GM19324 (cell line): Measurements from ENCODE around the gene TTC28.
"Not testable (repeated sequence)": the region's sequence is repeated elsewhere in the genome, so short reads cannot be mapped to it uniquely, and the experiment has no call there.

Source experiments
- ATAC-seq: cut with Tn5 transposase; IDR thresholded peaks from one replicate; pipeline ENCODE4 v1.9.1; 2021; ENCODE audit warnings: mild to moderate bottlenecking, moderate library complexity; ENCODE audit not compliant: unreplicated experiment, low FRiP score

The TTC28 gene

DNA sequence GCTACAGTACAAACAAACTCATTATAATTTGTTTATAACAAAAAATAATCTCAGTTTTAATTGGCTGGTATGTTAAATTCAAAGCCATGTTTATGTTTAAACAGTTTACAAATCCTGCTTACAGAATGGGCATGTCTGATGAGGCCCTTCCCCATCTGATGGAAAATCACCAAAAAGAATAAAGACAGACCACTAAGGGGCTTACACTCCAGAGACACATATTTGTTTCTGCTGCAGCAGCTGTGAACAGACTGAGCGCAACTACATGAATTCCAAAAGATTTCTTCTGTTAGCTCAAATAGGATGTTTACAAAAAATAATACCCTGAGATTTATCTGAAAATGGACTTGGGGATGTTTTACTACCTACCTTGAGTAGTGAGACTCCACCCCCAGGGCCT lies 585.9 kb downstream of the TTC28 start:
- no peak for ATAC-seq

DNA sequence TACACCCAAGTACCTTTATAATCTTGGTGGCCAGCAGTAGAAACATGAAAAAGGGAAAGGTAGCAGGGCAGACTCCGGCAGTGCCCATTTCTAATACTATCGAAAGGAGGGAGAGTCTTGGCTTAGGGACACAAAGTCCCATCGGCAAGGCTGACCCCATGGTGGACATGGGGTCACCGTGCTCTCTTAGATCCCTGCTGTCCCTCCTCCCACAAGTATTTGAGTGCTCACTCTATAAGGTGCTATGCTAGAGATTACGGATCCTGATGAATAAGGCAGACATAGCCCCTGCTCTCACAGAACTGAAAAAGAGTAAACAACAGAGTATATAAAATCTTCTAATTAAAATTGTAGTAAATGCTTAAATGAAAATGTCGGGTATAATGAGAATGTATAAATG lies 588.2 kb downstream of the TTC28 start:
- no peak for ATAC-seq

DNA sequence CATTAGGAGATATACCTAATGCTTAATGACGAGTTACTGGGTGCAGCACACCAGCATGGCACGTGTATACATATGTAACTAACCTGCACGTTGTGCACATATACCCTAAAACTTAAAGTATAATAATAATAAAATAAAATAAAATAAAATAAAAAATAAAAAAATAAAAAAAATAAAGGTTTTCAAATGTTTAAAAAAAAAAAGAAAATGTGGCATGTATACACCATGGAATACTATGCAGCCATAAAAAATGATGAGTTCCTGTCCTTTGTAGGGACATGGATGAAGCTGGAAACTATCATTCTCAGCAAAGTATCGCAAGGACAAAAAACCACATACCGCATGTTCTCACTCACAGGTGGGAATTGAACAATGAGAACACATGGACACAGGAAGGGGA lies 590.1 kb downstream of the TTC28 start:
- ATAC-seq, result not testable (repeated sequence)

DNA sequence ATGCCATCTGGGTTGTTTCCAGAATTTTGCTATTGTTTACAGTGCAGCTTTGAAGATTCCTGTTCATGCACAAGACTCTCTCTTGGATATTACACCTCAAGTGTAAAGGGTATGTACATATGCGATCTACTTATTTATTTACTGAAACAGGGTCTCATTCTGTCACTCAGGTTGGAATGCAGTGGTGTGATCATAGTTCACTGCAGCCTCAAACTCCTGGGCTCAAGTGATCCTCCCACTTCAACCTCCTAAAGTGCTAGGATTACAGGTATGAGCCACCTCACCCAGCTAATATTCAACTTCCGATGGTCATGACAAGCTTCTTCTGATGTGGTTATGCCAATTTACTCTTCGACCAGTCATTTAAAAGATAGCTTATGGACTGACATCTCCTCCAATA lies 602.5 kb downstream of the TTC28 start:
- no peak for ATAC-seq

DNA sequence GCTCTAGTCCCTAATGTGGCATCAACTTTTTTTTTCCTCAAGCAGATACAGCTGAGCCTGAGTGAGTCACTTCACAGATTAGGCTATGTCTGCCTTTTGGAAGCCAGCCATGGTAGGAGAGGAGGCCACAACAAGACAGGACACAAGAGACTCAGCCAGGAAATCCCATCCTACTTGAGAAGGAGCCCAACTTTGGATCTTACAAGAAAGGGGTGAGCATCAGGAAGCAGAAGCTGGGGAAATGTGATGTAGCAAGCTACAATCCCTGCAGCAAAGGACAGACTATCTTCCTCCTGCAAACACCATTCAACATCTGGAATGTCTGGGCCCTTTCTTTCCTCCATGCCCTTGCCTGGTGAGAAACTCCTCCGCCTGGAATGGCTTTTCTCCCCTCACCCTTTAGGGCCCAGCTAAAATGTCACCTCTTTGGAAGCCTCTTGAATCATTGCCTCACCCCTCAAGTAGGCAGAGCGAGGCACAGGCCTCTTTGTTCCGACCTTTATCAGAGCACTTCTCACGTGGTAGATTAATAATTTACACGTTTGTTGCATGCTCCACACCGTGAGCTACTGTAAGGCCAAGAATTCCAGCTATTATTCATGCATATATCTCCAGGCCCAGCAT lies 604.2 kb downstream of the TTC28 start:
- ATAC-seq, result no peak

DNA sequence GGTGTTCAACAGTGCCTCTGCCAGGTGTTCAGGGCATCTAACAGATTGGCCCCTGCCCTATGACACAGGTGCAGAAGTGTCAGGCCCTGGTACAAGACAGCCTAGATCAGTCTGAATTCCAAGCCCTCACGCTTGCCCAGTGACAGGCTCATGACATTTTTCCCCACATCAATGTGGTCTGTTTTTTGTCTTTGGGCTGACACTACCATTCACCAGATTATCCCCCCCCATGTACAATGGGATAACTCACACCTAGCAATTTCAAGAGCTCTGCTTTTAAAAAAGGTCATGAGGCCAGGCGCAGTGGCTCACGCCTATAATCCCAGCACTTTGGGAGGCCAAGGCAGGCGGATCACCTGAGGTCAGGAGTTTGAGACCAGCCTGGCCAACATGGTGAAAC lies 605.1 kb downstream of the TTC28 start:
- ATAC-seq, result no peak

DNA sequence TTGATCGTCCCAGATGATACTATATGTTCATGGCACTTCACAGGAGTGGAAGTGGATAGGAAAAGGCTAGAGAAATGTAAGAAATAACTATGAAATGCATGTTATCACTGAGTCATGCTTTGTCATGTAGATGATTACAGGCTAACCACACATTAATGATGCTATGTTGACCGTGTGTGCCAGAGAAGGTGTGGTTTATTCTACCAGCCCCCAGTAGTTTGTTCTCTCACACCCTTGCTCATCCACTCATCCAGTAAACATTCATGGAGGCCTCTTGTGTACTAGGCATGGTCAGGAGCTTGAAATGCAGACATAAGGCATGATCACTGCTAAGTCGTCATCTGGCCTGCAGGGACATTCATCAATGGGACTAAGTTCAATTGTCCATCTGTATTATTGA lies 607.6 kb downstream of the TTC28 start:
- no peak for ATAC-seq

DNA sequence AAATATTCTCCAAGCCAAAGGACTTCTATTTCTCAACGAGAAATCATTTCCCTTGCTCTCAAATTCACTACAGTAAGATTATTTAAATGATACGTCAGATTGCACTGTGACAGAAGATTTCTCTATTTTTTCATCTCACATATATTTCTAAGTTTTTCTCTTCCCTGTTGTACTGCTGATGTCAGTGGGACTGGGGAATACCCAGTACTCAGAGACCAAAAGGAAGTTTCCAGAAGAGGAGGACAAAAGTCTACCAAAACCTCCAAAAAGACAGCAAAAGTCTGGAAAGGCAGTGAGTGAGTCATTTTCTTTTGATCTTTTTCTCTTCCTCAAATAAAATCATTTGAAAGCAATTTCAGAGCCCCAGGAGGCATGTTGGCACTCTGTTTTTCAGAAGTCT lies 610.8 kb downstream of the TTC28 start:
- ATAC-seq, result no peak

DNA sequence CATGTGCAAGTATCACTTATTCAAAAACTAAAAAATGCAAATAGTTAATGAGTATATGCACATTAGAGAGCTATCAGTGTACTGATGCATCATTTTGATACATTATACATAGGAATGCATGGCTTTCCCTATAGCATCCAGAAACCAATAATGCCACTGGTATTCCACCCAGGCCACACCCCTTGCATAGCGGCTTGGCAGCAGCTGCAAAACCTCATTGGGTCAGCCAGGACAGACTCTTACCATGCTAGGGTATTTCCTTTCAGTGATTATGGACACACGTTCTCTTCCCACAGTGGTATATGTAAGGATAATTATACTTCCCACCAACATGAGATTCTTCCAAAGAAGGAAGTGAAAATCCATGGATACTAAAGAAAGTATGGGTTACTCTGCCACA lies 614.7 kb downstream of the TTC28 start:
- ATAC-seq, result no peak

DNA sequence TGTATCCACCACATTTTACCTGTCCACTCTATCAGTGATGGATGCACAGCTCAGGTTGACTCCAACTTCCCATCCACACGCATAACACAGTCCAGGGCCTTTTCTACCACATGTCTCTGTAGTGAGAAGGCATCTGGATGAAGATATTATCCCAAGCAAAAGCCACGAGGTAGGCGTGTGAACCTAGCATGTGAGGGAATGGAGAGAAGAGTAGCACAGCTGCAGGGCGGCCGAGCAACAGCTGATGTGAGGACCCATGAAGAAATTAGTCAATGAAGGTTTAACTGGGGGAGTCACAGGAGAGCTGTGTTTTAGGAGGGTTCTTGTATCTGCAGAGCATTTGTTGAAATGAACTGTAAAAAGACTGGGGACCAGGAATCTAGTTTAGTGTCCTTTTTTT lies 616.0 kb downstream of the TTC28 start:
- no peak for ATAC-seq

DNA sequence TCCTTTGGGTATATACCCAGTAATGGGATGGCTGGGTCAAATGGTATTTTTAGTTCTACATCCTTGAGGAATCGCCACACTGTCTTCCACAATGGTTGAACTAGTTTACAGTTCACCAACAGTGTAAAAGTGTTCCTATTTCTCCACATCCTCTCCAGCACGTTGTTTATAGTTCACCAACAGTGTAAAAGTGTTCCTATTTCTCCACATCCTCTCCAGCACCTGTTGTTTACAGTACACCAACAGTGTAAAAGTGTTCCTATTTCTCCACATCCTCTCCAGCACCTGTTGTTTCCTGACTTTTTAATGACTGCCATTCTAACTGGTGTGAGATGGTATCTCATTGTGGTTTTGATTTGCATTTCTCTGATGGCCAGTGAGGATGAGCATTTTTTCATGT lies 619.0 kb downstream of the TTC28 start:
- ATAC-seq, result not testable (repeated sequence)

DNA sequence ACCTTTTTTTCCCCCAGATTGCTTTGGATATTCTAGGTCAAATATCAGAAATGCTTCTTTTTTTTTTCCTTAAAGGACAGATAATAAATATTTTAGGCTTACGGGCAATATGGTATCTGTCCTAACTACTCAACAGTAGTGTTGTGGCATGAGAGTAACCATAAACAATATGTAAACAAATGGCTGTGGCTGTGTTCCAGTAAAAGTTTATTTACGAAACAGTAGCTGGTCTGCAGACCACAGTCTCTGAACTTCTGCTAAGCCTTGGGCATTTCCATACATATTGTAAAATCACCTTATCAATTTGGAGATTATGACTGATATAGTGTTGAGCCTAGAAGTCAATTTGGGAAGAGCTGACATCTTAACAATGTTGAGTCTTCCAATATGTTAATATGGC lies 621.6 kb downstream of the TTC28 start:
- ATAC-seq, result no peak

DNA sequence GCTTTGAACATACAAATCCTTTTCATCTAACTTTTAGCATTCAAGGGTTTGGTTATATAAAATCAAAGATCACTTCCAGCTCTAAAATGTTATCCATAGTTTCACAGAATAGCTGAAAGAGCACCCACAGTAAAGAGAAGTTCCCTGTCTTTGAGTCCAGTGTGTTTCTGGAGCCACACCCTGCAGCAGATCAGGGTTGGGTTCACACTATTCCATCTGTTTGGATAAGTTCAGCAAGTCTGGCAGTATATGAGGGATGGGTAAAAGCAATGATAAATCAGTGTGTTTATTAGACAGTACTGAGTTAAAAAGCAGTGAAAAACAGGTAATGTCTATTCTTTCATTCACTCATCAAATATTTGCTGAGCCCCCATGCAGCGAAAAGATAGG lies 624.8 kb downstream of the TTC28 start:
- ATAC-seq, result no peak

DNA sequence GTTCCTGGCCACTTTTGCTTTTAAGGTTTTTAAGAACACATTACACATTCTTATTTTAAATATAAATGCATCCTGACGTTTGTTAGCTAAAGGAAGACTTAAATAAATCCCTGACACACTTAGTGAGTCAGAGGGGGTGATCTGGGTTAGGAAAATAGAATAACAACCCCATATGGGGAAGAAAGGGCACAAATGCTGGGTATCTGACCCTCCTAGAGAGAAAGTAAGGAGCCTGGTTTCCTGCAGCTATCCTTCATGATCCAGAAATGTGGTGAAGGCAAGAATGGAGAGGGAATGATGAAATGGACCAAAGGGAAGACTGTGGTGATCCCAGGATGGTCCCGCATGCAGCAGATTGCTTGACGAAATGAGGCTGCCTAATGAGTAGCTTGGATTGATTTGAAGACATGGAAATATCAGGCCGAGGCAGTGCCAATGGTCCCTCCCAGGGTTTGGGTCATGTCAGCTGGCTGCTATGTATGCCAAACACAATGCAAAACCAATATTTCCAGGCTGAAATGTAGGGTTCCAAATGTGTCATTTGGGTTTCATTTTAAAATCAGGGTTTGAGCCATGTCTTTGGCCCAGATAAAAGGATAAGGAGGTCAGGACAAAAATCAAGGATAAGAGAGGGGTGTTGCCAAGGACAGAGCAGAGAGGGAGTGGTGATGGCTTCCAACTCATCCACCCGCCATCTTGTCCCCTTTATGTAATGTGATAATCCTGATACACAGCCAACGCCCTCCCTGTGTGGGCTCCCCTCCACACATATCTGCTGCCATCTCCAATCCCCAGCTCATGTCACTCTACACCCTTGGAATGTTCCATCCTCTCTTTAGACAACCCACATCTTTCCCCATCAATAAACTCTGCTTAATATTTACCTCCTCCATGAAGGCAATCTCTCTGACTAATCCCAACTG lies 625.5 kb downstream of the TTC28 start:
- ATAC-seq, result no peak

DNA sequence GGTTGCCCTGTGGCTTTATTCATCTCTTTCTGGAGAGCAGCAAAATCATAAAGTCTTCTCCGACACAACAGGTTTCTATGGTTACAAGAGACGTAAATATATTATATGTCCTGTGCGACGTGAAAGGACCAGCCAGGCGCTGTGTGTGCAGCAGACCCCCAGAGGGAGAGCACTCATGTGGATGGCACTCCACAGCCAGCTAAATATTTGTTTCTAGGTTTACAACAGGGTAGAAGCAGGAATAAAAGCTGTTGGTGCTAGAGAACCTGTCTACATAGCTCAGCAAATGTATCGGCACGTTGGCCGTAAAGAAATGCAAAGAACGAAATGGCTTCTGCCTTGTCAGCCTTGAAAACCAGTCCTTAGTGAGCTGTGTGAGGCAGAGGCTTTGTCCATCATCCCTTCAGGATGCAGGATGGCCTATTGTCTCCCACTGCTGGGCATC lies 626.8 kb downstream of the TTC28 start:
- ATAC-seq, result no peak

DNA sequence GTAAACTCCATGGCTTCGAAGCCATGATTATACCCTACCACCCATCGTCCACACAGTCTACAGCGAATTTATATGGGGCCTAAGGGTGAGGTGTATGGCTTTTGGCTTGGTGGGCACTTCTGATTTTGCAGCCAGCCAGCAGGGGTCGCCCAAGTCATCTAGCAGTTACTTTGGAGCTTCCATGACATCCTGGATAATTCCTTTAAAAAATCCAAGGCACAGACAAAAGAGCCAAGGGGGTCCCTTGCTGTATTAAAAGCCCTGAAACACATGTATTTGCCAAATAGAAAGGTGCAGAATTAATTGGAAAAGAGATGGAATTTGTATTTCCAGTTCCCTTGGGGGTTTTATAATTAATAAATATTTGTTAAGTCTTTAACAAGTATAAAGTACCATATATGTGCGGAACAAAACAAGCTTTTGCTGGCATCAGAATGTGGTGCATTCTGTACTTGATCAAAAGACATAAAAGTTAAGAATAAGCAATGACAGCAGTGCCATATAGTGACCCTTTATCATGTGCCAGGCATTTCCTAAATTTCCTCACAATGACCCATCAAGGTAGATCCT lies 627.8 kb downstream of the TTC28 start:
- ATAC-seq, result no peak

DNA sequence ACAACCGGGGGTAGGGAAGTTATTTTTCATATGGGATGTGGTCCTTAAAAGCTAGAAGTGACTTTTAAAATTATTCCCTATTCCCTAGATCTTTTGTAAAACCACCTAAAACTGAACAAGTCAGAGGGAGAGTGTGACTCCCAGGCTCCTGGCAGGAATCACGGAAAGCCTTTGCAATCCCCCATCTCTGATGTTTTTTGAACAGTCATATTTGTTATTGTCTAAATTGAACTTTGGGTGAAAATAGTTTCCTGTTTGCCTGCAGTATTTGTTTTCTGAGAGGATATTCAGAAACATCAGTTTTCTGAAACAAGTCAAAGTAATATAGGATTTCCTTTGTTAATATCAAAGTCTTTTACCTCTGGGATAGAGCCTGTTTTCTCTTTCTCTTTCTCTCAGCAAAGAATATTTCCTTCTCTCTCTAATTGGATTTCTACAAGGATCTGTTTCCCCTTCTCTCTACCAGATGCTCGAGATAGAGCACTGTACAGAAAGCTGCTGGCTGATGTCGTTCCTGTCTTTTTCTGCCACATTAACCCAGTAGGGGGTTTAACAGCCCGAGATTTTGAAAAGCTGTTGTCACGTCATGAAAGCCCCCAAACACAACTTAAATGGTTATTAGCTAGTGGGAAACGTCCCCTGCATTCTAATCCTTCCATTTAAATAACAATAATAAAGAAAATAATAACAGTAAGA lies 628.4 kb downstream of the TTC28 start:
- ATAC-seq, result no peak

DNA sequence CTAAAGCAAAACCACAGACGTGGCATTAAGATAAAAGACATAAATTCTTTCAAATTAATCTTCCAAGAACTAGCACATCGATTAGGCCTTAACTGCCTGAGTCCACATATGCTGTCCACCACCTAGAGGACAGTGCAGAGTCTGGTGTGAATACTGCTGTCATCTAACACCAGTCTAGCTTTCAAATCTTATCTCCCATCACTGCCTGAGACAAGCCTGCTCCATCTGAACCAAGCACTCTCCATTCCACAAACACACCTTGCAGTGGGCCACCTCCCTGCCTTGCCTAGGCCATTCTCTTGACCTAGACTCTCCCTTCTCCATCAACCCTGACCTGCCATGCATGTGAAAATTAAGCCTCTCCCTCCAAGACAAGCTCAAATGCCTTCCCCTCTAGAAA lies 631.1 kb downstream of the TTC28 start:
- ATAC-seq, result no peak

DNA sequence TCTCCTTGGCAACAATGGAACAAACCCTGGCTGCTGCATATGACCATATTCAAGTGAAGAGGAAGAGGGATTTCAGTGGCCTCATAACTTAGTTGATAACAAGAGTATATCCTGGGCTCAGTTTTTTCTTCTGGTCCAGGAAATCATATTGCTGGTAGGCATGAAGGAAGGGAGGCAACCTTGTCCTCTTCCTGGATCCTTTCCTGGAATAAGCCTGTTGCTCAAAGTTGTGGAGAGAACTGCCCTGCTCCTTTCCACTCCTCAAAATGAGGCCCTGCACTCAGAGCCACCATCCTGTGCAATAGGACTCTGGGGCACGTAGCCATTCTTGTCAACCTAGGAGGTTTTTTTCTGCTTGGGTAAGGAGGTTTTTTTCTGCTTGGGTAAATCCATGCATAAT lies 631.9 kb downstream of the TTC28 start:
- ATAC-seq, result no peak

DNA sequence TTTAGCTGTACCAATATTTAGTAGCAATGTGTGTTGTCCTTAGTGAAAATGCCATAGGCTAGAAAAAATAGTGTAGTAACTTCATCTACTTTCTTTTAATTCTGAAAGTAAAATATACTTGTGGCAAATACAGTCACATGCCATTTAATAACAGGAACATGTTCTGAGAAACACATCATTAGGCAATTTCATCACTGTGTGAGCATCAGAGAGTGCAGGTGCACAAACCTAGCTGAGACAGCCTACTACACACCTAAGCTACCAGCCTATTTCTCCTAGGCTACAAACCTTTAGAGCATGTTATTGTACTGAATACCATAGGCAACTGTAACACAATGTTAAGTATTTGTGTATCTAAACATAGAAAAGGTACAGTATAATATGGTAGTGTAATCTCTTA lies 633.5 kb downstream of the TTC28 start:
- ATAC-seq, result no peak

DNA sequence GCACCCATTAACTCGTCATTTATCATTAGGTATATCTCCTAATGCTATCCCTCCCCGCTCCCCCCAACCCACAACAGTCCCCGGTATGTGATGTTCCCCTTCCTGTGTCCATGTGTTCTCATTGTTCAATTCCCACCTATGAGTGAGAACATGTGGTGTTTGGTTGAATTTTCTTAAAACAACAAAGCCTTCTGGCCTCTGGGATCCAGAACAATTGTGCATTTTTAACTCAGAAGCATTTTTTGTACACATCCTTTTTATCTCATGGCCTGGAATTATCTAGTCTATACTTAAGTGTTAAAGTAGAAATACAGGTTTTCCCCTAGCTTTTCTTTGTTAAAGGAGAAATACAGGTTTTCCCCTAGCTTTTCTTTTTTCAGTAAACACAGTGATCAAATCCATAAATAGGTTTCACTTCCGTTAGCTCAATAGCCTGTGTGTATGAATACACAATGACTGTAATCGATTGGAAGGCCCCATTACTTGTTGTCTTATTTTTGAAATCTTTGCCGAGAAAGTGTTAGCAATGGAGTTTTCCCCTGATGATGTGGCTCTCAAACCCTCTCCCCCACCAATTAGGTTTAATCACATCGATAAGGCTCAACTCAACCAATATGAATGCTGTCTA lies 635.0 kb downstream of the TTC28 start:
- ATAC-seq, result no peak
